Left colon (tissue), 2 donors: Measurements from ENCODE around the gene PDK4. TPM values are rescaled to one million over a fixed set of nuclear protein-coding genes. Genes with fewer than 3 reads are reported as not detected.

ENCODE experiments used
- ATAC-seq: fragments of 200-7000 bp; cut with Tn5 transposase; one replicate; pipeline ENCODE4 v1.9.1; 2020; ENCODE audit warnings: mild to moderate bottlenecking, moderate library complexity
- DNase-seq, 2 donors: peaks; one replicate each; pipeline ENCODE4 v3.0.0-alpha.2; 2020
- intact Hi-C, 2 donors: fragments of 100-400 bp; cut with DNase I in 1 of 2; cut with micrococcal nuclease in 1 of 2; formaldehyde crosslinking; loops; one replicate each; pipeline versions ENCODE4 v1.11.2 to v1.14.0; 2022; cut with DNase I, micrococcal nuclease
- total RNA-seq, 2 donors: library from RNA; stranded (reverse); fragmentation: NEBNext Ultra II Directional; extraction: Animal tissue kit (Norgen Biotek cat#: 25700); gene quantifications; one replicate each; pipeline ENCODE4 v1.2.1, GENCODE V29; 2021
- donor health status: DM: no; HTN: no; CAD: no.
- donor health status: DM: yes; HTN: yes; CAD: no.

PDK4 gene
- total RNA-seq, 2 donors from 2014 or later, result 18.9 to 101 TPM

DNA sequence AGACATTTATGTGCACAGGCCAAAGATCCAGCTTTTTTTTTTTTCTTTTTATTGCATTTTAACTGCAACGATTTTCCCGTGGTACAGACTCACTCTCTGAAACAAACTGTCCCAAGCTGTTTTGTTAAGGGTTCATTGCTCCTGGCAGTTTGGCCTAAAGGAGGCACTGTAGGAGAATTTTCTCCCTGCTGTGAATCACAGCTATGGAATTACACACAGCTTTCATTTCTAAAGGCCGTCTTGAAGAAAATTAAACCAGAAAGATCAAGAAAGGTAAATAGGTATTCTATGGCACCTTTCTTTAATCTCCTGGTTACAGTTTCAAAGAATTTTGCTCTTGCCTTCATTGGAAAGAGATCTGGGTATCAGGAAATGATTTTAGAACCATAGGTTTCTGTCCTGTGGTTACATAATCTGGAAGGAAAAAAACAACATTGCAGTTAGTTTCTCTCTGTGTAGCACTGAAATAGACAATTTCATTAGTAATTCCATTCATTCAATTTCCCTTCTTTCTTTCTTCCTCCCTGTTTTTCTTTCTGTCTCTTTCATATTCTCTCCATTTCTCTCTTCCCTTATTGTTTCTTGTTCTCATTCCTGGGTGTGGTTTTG is 51.2 kb downstream of the PDK4 start:
- intact Hi-C loops, result loop anchor here in 1 of 2 donors (5.0 kb wide), 1 partner anchor 47 kb away; no protein-coding TSS in a partner anchor

GRCh38 chr7:95544171-95544570 is 52.1 kb downstream of the PDK4 start:
- intact Hi-C loops, result no loop called here
- DNase-seq, result no peak
- no peak for ATAC-seq

More for the DNA sequence above, 51.2 kb downstream of the PDK4 start:
- DNase-seq (peak; percentile 34 to 46), ATAC-seq (peak; percentile 97)

GRCh38 chr7:95543312-95543711 is 53.0 kb downstream of the PDK4 start:
- DNase-seq, result no peak
- ATAC-seq, result no peak
- intact Hi-C loops, result no loop called here

DNA sequence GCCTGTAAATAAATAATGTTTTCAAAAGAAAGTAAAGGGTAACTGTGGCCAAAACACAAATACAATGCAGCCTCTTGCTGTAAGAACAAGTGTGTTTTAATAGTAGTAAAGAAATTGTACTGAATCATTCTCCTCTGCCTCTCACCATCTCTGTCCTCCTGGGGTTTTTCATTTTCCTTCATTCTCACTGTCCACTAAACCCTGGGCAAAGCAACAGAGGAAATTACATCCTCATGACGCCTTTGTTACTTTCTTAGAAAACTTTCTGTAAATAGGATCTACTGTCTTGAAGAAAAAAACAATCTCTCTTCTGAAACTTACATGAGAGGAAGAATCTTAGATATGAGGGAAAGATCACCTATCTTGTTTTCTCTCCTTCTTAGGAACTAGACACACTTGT is 56.0 kb downstream of the PDK4 start:
- ATAC-seq, result no peak
- intact Hi-C loops, result no loop called here
- no peak for DNase-seq

DNA sequence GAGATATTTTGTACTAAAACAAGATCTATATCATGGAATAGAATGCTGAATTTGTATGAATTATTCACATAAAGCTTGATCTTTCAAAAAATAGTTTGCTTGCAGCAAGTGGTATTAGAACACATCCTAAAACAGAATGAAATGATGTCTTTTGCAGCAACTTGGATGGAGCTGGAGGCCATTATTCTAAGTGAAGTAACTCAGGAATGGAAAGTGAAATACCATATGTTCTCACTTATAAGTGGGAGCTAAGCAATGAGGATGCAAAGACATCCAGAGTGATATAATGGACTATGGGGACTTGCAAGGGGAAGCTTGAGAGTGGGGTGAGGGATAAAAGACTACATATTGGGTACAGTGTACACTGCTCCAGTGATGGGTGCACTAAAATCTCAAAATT is 56.9 kb downstream of the PDK4 start:
- intact Hi-C loops, result no loop called here

GRCh38 chr7:95537468-95537867 is 58.8 kb downstream of the PDK4 start:
- intact Hi-C loops, result no loop called here
- ATAC-seq, result no peak
- DNase-seq, result no peak

More for the DNA sequence above, 56.9 kb downstream of the PDK4 start:
- ATAC-seq, result no peak
- DNase-seq, result no peak

DNA sequence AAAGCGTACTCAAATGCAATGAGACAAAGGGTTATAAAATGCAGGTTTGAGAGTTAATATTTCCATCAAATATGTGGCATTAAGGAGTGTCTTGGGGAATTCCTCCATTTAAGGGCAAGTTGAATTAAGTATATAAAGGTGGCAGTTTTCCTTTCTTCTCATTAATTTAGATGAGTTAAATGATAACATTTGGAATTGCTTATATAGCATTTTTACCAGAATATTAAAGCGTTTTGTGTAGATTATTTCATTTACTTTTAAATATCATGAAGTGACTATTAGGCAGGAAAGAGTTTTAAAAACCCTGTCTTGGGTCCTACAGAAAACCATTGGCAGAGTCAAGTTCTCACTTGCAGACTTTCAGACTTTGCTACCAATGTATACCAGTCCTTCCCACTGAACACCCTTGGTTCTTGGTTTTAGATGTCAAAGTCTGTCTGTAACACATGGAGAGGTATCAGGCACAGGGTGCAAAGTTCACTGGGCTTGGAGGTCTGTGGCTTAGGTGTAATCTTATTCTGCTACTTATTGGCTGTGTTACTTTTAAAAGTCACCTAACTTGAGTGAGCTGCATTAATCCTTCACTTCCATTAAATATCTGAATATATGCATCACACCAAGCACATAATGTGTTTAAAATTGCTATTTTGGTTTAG is 59.5 kb downstream of the PDK4 start:
- peak; percentile 98 for ATAC-seq
- DNase-seq, result peak in 1 of 2 donors; percentile 34
- intact Hi-C loops, result no loop called here

GRCh38 chr7:95535662-95536061 is 60.7 kb downstream of the PDK4 start:
- intact Hi-C loops, result no loop called here
- no peak for DNase-seq
- no peak for ATAC-seq

DNA sequence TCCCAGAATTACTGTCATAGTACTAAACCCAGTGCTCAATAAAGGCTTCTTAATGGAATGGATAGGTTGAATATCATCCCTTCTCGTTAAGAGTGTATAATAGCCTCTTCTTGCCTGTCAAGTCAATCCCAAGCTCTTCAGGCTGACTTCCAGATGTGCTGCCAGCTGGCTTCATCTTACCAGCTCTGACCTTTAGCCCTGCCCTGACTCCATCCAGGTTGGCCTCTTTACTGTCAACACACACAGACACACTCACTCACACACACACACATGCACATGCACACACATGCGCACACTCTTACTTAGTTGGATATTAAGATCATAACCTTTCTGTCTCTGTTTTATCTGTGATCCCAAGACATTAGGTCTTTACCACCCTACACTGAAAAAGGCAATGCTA is 61.5 kb downstream of the PDK4 start:
- DNase-seq, result no peak
- intact Hi-C loops, result no loop called here
- ATAC-seq, result no peak

Other genes with a start within 250 kb of the PDK4 start
- gene PON3, start 200.1 kb downstream of the PDK4 start, total RNA-seq, result 1 to 10 TPM; 4.0 to 5.6 TPM
- gene PON2, start 161.5 kb downstream of the PDK4 start, total RNA-seq, result 100 to 1,000 TPM; 106 to 181 TPM
- under 1 TPM; 0.40 to 0.56 TPM for gene ASB4, start 110.6 kb downstream of the PDK4 start, total RNA-seq
- 1 to 10 TPM in 1 of 2 donors, under 1 TPM in 1; 0.43 to 3.0 TPM for gene DYNC1I1, start 176.0 kb upstream of the PDK4 start, total RNA-seq